ENCODE results near the gene DENND2D. TPM values are rescaled to one million over a fixed set of nuclear protein-coding genes. Genes with fewer than 3 reads are reported as not detected.

Gene DENND2D
- total and polyA plus RNA-seq, 2 experiments from 2014 or later: 2.5 to 3.0 TPM

GRCh38 chr1:111199329-111199728 is 1.1 kb downstream of the DENND2D start:
- Mint-ChIP-seq H3K9me3 (no peaks in the 10 kb centered on the region; the same call in 2 of the 3 replicates), H3K36me3 (ENCODE audit: low read depth) (0 out of 3 replicates have a peak, but pooled peaks cover 2% of the 10 kb centered on the region)

More at GRCh38 chr1:111199329-111199728, 1.1 kb downstream of the DENND2D start:
- Histone ChIP-seq H2AFZ (no peak overlapping the region), H3K9me2 (ENCODE audit: insufficient read depth) (no peaks in the 10 kb centered on the region), H3K27ac (ENCODE audit: low read depth) (no peak overlapping the region), H3K36me3 (ENCODE audit: insufficient read depth) (no peaks in the 10 kb centered on the region), H3K79me2 (replicated peaks; ENCODE audit: insufficient read depth) (no peaks in the 10 kb centered on the region), H3K4me2 (no peak overlapping the region), H3K4me1 (ENCODE audit: insufficient read depth) (peaks cover 8% of the 10 kb centered on the region; the same call in 1 of the 2 replicates), H3K27me3 (ENCODE audit: insufficient read depth) (peaks cover 18% of the 10 kb centered on the region), H4K20me1 (replicated peaks; ENCODE audit: insufficient read depth) (no peaks in the 10 kb centered on the region), H3F3A (replicated peaks; ENCODE audit: low read depth) (no peaks in the 10 kb centered on the region), H3K4me3 (no peak overlapping the region)
- Mint-ChIP-seq H3K27me3 (ENCODE audit: insufficient read depth, low read depth, poor library complexity) (peaks cover 16% of the 10 kb centered on the region), H3K4me3 (no peak overlapping the region), H3K27ac (no peak overlapping the region), H3K4me1 (peaks cover 6% of the 10 kb centered on the region; the same call in 2 of the 3 replicates)
- TF ChIP-seq JUNB (IDR thresholded peaks at IDR 0.05; ENCODE audit: unreplicated experiment): no peak
- TF ChIP-seq, protein P1, sequence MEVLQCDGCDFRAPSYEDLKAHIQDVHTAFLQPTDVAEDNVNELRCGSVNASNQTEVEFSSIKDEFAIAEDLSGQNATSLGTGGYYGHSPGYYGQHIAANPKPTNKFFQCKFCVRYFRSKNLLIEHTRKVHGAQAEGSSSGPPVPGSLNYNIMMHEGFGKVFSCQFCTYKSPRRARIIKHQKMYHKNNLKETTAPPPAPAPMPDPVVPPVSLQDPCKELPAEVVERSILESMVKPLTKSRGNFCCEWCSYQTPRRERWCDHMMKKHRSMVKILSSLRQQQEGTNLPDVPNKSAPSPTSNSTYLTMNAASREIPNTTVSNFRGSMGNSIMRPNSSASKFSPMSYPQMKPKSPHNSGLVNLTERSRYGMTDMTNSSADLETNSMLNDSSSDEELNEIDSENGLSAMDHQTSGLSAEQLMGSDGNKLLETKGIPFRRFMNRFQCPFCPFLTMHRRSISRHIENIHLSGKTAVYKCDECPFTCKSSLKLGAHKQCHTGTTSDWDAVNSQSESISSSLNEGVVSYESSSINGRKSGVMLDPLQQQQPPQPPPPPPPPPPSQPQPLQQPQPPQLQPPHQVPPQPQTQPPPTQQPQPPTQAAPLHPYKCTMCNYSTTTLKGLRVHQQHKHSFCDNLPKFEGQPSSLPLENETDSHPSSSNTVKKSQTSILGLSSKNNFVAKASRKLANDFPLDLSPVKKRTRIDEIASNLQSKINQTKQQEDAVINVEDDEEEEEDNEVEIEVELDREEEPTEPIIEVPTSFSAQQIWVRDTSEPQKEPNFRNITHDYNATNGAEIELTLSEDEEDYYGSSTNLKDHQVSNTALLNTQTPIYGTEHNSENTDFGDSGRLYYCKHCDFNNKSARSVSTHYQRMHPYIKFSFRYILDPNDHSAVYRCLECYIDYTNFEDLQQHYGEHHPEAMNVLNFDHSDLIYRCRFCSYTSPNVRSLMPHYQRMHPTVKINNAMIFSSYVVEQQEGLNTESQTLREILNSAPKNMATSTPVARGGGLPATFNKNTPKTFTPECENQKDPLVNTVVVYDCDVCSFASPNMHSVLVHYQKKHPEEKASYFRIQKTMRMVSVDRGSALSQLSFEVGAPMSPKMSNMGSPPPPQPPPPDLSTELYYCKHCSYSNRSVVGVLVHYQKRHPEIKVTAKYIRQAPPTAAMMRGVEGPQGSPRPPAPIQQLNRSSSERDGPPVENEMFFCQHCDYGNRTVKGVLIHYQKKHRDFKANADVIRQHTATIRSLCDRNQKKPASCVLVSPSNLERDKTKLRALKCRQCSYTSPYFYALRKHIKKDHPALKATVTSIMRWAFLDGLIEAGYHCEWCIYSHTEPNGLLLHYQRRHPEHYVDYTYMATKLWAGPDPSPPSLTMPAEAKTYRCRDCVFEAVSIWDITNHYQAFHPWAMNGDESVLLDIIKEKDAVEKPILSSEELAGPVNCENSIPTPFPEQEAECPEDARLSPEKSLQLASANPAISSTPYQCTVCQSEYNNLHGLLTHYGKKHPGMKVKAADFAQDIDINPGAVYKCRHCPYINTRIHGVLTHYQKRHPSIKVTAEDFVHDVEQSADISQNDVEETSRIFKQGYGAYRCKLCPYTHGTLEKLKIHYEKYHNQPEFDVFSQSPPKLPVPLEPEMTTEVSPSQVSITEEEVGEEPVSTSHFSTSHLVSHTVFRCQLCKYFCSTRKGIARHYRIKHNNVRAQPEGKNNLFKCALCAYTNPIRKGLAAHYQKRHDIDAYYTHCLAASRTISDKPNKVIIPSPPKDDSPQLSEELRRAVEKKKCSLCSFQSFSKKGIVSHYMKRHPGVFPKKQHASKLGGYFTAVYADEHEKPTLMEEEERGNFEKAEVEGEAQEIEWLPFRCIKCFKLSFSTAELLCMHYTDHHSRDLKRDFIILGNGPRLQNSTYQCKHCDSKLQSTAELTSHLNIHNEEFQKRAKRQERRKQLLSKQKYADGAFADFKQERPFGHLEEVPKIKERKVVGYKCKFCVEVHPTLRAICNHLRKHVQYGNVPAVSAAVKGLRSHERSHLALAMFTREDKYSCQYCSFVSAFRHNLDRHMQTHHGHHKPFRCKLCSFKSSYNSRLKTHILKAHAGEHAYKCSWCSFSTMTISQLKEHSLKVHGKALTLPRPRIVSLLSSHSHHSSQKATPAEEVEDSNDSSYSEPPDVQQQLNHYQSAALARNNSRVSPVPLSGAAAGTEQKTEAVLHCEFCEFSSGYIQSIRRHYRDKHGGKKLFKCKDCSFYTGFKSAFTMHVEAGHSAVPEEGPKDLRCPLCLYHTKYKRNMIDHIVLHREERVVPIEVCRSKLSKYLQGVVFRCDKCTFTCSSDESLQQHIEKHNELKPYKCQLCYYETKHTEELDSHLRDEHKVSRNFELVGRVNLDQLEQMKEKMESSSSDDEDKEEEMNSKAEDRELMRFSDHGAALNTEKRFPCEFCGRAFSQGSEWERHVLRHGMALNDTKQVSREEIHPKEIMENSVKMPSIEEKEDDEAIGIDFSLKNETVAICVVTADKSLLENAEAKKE (CRISPR knock-in tag; IDR thresholded peaks at IDR 0.05): no peak
- TF ChIP-seq POLR2AphosphoS5 (IDR thresholded peaks at IDR 0.05; ENCODE audit: low read depth): no peak
- TF ChIP-seq ZNF331 (CRISPR knock-in tag; IDR thresholded peaks at IDR 0.05; ENCODE audit: low read depth): no peak
- no peak for TF ChIP-seq ZNF114 (CRISPR knock-in tag; IDR thresholded peaks at IDR 0.05)
- TF ChIP-seq REST (IDR thresholded peaks at IDR 0.05; ENCODE audit: unreplicated experiment): no peak
- no peak for TF ChIP-seq CREB1 (CRISPR knock-in tag; IDR thresholded peaks at IDR 0.05; ENCODE audit: low read depth)
- no peak for TF ChIP-seq EZH2 (IDR thresholded peaks at IDR 0.05; ENCODE audit: low read depth, unreplicated experiment)
- TF ChIP-seq EZH2phosphoT487 (IDR thresholded peaks at IDR 0.05; ENCODE audit: unreplicated experiment): no peak
- no peak for TF ChIP-seq NANOG (IDR thresholded peaks at IDR 0.05; ENCODE audit: borderline replicate concordance)
- TF ChIP-seq CTCF (conservative IDR thresholded peaks at IDR 0.05; ENCODE audit: low read depth in 2 of 2): no peak
- no peak for TF ChIP-seq ETS1 (IDR thresholded peaks at IDR 0.05)
- no peak for TF ChIP-seq STAT1 (IDR thresholded peaks at IDR 0.05; ENCODE audit: unreplicated experiment)
- no peak for ATAC-seq
- DNase-seq (ENCODE audit: low spot score): no peak
